GM03348 (cell line): ENCODE measurements around the gene HECW1.

Experiments used
- DNase-seq: peaks from one replicate; pipeline ENCODE4 v3.0.0; 2012; ENCODE audit warnings: low spot score

HECW1 gene

GRCh38 chr7:43612599-43613589, 500.4 kb downstream of the HECW1 start:
- peak; percentile 77 for DNase-seq
